Left ventricle myocardium inferior (tissue), 1 donor: ENCODE measurements around the gene CHID1. TPM values are rescaled to one million over a fixed set of nuclear protein-coding genes. Genes with fewer than 3 reads are reported as not detected.

Source experiments
- DNase-seq: peaks from one replicate; pipeline ENCODE4 v3.0.0-alpha.2; 2020
- H3K27ac ChIP-seq: fragments of 200-600 bp; replicated peaks from 2 replicates; pipeline ENCODE4 v1.8.0; 2021
- H3K27me3 ChIP-seq: fragments of 200-600 bp; 2 replicates; pipeline ENCODE4 v1.8.0; 2021; ENCODE audit warnings: low read depth
- H3K36me3 ChIP-seq: fragments of 200-600 bp; 2 replicates; pipeline ENCODE4 v1.8.0; 2021
- H3K4me1 ChIP-seq: fragments of 200-600 bp; 2 replicates; pipeline ENCODE4 v1.8.0; 2021
- H3K4me3 ChIP-seq: fragments of 200-600 bp; 2 replicates; pipeline ENCODE4 v1.8.0; 2021; ENCODE audit warnings: mild to moderate bottlenecking, moderate library complexity
- H3K9me3 ChIP-seq: fragments of 200-600 bp; replicated peaks from 2 replicates; pipeline ENCODE4 v1.8.0; 2021
- CTCF ChIP-seq: fragments of 200-600 bp; IDR thresholded peaks from 2 replicates; pipeline ENCODE4 v1.8.0; 2021; ENCODE audit warnings: antibody characterized with exemption, mild to moderate bottlenecking, borderline replicate concordance
- intact Hi-C: fragments of 100-400 bp; cut with micrococcal nuclease; formaldehyde crosslinking; loops from one replicate; pipeline ENCODE4 v1.11.0; 2022
- total RNA-seq: library from RNA; stranded (reverse); fragmentation: NEBNext Ultra II Directional; extraction: Animal tissue kit (Norgen Biotek cat#: 25700); gene quantifications from one replicate; pipeline ENCODE4 v1.2.1, GENCODE V29; 2021
- donor health status: DM: no; HTN: yes; CAD: no; lungs with severe emphysema.

CHID1 gene
- total RNA-seq, 1 donor from 2014 or later = 54.2 TPM

GRCh38 chr11:882596-882995 lies 28.0 kb downstream of the CHID1 start:
- intact Hi-C loops = no loop called here
- no peaks in the 10 kb centered on the region for H3K9me3 ChIP-seq
- H3K4me3 ChIP-seq = no peak overlapping the region
- H3K4me1 ChIP-seq = no peaks in the 10 kb centered on the region
- H3K27me3 ChIP-seq = no peaks in the 10 kb centered on the region
- no peak for DNase-seq
- TF ChIP-seq CTCF = no peak
- H3K36me3 ChIP-seq = peaks cover 24% of the 10 kb centered on the region
- H3K27ac ChIP-seq = no peak overlapping the region

GRCh38 chr11:880447-880846 lies 30.2 kb downstream of the CHID1 start:
- Histone ChIP-seq H3K27me3 (no peaks in the 10 kb centered on the region), H3K9me3 (no peaks in the 10 kb centered on the region), H3K4me1 (peaks cover 11% of the 10 kb centered on the region), H3K4me3 (no peak overlapping the region), H3K36me3 (peaks cover 14% of the 10 kb centered on the region), H3K27ac (no peak overlapping the region)
- DNase-seq = no peak
- TF ChIP-seq CTCF = no peak
- intact Hi-C loops = no loop called here

GRCh38 chr11:877565-877964 lies 33.0 kb downstream of the CHID1 start:
- intact Hi-C loops = no loop called here
- Histone ChIP-seq H3K36me3 (peaks cover 14% of the 10 kb centered on the region), H3K27me3 (no peaks in the 10 kb centered on the region), H3K4me1 (peaks cover 11% of the 10 kb centered on the region), H3K9me3 (no peaks in the 10 kb centered on the region), H3K27ac (no peak overlapping the region), H3K4me3 (no peak overlapping the region)
- no peak for DNase-seq
- TF ChIP-seq CTCF = no peak

- Histone ChIP-seq H3K4me3 (no peak overlapping the region), H3K27ac (peak overlapping the region; percentile 52), H3K36me3 (peaks cover 14% of the 10 kb centered on the region), H3K9me3 (no peaks in the 10 kb centered on the region), H3K4me1 (peaks cover 11% of the 10 kb centered on the region), H3K27me3 (no peaks in the 10 kb centered on the region)
- TF ChIP-seq CTCF = no peak
- peak; percentile 70 for DNase-seq
- intact Hi-C loops = no loop called here
Measured at GRCh38 chr11:876545-876944, 34.1 kb downstream of the CHID1 start.

GRCh38 chr11:875769-876301 lies 34.8 kb downstream of the CHID1 start:
- Histone ChIP-seq H3K9me3 (no peaks in the 10 kb centered on the region), H3K4me3 (no peak overlapping the region), H3K27me3 (no peaks in the 10 kb centered on the region), H3K36me3 (peaks cover 11% of the 10 kb centered on the region), H3K4me1 (peaks cover 11% of the 10 kb centered on the region), H3K27ac (peak overlapping the region; percentile 52)
- TF ChIP-seq CTCF = no peak
- DNase-seq = no peak
- intact Hi-C loops = no loop called here
